Smooth muscle cell (in vitro differentiated cells): ENCODE measurements around the gene CYP26C1. TPM values are rescaled to one million over a fixed set of nuclear protein-coding genes. Genes with fewer than 3 reads are reported as not detected.

ENCODE experiments used
- DNase-seq: peaks from one replicate; lab custom pipeline; 2025; ENCODE audit not compliant: unreplicated experiment; lab: John Stamatoyannopoulos, UW
- H2AFZ ChIP-seq: fragments of 200-600 bp; sonication (generic); 2 replicates; pipeline ENCODE4 v1.6.0; 2016; ENCODE audit warnings: antibody characterized with exemption, low read depth, mild to moderate bottlenecking
- H3F3A ChIP-seq: fragments of 200-600 bp; sonication (generic); 2 replicates; pipeline ENCODE4 v1.6.0; 2017; ENCODE audit warnings: antibody characterized with exemption, low read depth
- H3K27ac ChIP-seq: fragments of 200-600 bp; sonication (generic); 2 replicates; pipeline ENCODE4 v1.5.1; 2016; ENCODE audit warnings: low read depth, mild to moderate bottlenecking
- H3K27me3 ChIP-seq: fragments of 200-600 bp; sonication (generic); 2 replicates; pipeline ENCODE4 v1.6.1; 2016; ENCODE audit warnings: low read depth, mild to moderate bottlenecking
- H3K36me3 ChIP-seq: fragments of 200-600 bp; sonication (generic); 2 replicates; pipeline ENCODE4 v1.5.1; 2016; ENCODE audit warnings: low read depth
- H3K4me1 ChIP-seq: fragments of 200-600 bp; sonication (generic); 2 replicates; pipeline ENCODE4 v1.5.1; 2016; ENCODE audit warnings: low read depth
- H3K4me2 ChIP-seq: fragments of 200-600 bp; sonication (generic); 2 replicates; pipeline ENCODE4 v1.6.0; 2016; ENCODE audit warnings: mild to moderate bottlenecking
- H3K4me3 ChIP-seq: fragments of 200-600 bp; sonication (generic); 2 replicates; pipeline ENCODE4 v1.5.1; 2016; ENCODE audit warnings: mild to moderate bottlenecking
- H3K79me2 ChIP-seq: fragments of 200-600 bp; sonication (generic); 2 replicates; pipeline ENCODE4 v1.6.0; 2016; ENCODE audit warnings: low read depth, mild to moderate bottlenecking
- H3K9ac ChIP-seq: fragments of 200-600 bp; sonication (generic); 2 replicates; pipeline ENCODE4 v1.6.0; 2016; ENCODE audit warnings: low read depth
- H3K9me3 ChIP-seq: fragments of 200-600 bp; sonication (generic); replicated peaks from 2 replicates; pipeline ENCODE4 v1.5.1; 2016; ENCODE audit warnings: low read depth
- H4K20me1 ChIP-seq: fragments of 200-600 bp; sonication (generic); 2 replicates; pipeline ENCODE4 v1.6.0; 2016; ENCODE audit warnings: low read depth
- WGBS: methylation state at CpG from one replicate; pipeline ENCODE4 v1.1.7; 2016; ENCODE audit warnings: low lambda C conversion rate; 5-methylcytosine and 5-hydroxymethylcytosine counted together
- polyA plus RNA-seq: library from polyadenylated mRNA; unstranded; fragments of >200 nt; fragmentation: Nextera tagmentation; extraction: Ambion mirVana; gene quantifications from 2 replicates; pipeline ENCODE4 v1.2.1, GENCODE V29; 2016
- total RNA-seq: library from RNA; depleted of rRNA; stranded (reverse); fragments of >200 nt; gene quantifications from 2 replicates; pipeline ENCODE4 v1.2.3, GENCODE V29; 2014
- TF ChIP-seq, protein P1 (sequence below): fragments of 200-600 bp; sonication (generic); IDR thresholded peaks from 2 replicates; pipeline ENCODE4 v1.5.1; 2017; ENCODE audit warnings: borderline replicate concordance, mild to moderate bottlenecking, antibody characterized with exemption; ENCODE audit not compliant: insufficient read depth, poor library complexity, severe bottlenecking

Gene CYP26C1
- total and polyA plus RNA-seq, 2 experiments from 2014 or later, result 0.13 TPM; not detected in 1

DNA sequence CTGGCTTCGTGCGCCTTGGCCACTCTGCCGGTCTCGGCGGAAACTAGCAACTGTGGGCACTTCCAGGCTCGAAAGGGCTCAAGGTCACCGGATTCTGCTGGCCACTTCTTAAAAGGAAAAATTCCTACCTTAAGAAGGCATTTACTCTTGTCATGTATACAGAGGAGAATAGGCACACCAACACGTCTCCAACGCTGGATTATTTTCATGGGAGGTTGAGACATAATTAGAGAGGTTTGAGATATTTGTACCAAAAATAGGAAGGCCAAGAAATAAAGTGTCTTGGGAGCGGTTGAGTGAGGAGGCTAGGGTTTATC is 8.6 kb downstream of the CYP26C1 start:
- Histone ChIP-seq H3K4me2 (no peak overlapping the region), H3K9ac (no peak overlapping the region), H3K79me2 (no peaks in the 10 kb centered on the region), H3K4me1 (peaks cover 24% of the 10 kb centered on the region), H3K27me3 (peaks cover 100% of the 10 kb centered on the region), H3F3A (no peaks in the 10 kb centered on the region), H3K4me3 (no peak overlapping the region), H4K20me1 (no peaks in the 10 kb centered on the region), H3K9me3 (no peaks in the 10 kb centered on the region), H2AFZ (no peak overlapping the region), H3K36me3 (no peaks in the 10 kb centered on the region), H3K27ac (no peak overlapping the region)
- 43% methylated on average over 10 of the region's 10 CpGs for WGBS
- TF ChIP-seq, protein P1, sequence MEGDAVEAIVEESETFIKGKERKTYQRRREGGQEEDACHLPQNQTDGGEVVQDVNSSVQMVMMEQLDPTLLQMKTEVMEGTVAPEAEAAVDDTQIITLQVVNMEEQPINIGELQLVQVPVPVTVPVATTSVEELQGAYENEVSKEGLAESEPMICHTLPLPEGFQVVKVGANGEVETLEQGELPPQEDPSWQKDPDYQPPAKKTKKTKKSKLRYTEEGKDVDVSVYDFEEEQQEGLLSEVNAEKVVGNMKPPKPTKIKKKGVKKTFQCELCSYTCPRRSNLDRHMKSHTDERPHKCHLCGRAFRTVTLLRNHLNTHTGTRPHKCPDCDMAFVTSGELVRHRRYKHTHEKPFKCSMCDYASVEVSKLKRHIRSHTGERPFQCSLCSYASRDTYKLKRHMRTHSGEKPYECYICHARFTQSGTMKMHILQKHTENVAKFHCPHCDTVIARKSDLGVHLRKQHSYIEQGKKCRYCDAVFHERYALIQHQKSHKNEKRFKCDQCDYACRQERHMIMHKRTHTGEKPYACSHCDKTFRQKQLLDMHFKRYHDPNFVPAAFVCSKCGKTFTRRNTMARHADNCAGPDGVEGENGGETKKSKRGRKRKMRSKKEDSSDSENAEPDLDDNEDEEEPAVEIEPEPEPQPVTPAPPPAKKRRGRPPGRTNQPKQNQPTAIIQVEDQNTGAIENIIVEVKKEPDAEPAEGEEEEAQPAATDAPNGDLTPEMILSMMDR, result no peak
- DNase-seq, result no peak

DNA sequence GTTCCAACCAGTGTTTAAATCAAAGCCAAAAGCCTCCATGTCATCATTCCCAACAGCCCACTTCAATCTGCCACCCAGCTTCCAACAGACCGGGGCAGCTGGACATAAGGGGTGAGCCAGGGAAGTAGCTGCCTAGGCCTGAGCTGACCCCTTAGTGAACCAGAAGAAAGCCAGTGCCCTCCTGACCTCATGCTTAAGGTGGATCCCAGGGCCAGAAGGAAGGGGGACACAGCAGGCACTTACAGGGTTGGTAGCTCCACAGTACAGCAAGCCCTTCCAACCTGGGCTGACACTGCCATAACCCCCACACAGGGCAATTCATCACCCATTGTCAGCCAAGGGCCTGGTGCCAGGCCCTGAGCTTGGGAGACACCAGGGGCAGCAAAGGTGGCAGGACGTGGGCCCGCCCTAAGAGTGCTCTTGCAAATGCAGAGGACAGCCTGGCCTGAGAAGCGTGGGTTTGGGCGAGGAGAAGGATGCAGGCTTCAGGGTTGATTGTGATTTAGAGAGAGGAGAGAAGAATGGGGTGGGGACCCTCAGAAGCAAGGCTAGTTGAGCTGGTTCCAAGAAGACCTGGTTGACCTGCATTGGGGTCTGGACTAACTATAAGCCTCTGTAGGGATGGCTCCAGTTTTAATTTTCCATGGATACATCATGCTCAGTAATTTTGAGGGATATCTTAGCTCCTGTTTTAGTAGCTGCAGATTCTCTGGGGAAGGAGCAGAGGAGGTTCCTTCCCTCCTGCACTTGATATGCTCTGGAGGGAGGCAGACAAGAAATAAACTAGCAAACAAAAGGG is 10.0 kb downstream of the CYP26C1 start:
- TF ChIP-seq, protein P1, result no peak
- WGBS, result 81% methylated on average over 5 of the region's 5 CpGs
- H3K27ac ChIP-seq, result no peak overlapping the region

DNA sequence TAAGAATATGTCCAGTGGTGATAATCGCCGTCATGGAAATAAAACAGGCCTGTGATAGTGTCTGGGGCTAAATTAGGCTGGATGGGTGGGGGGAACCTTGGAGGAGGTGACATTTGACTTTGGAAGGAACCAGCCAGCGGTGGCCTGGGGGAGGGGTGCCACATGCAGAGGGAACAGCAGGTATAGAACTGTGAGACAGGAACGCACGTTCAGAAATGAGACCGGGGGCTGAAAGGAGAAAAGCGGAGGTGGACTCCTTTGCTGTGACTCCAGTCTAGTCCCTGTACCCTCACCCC is 10.5 kb downstream of the CYP26C1 start:
- Histone ChIP-seq H3K79me2 (no peaks in the 10 kb centered on the region), H3K9me3 (no peaks in the 10 kb centered on the region), H3K36me3 (no peaks in the 10 kb centered on the region), H3K4me1 (peaks cover 31% of the 10 kb centered on the region), H3K4me2 (no peak overlapping the region), H3K9ac (no peak overlapping the region), H2AFZ (no peak overlapping the region), H3K27me3 (peaks cover 100% of the 10 kb centered on the region), H3F3A (no peaks in the 10 kb centered on the region), H4K20me1 (no peaks in the 10 kb centered on the region), H3K4me3 (no peak overlapping the region), H3K27ac (no peak overlapping the region)
- 60% methylated on average over 7 of the region's 7 CpGs for WGBS
- TF ChIP-seq, protein P1, result no peak
- no peak for DNase-seq

More for the DNA sequence above, 10.0 kb downstream of the CYP26C1 start:
- no peak overlapping the region for H3K4me3 ChIP-seq
- H3K36me3 ChIP-seq, result no peaks in the 10 kb centered on the region
- no peak for DNase-seq
- no peak overlapping the region for H2AFZ ChIP-seq
- H3K79me2 ChIP-seq, result no peaks in the 10 kb centered on the region
- no peaks in the 10 kb centered on the region for H3F3A ChIP-seq
- no peaks in the 10 kb centered on the region for H4K20me1 ChIP-seq
- peaks cover 100% of the 10 kb centered on the region for H3K27me3 ChIP-seq
- H3K9me3 ChIP-seq, result no peaks in the 10 kb centered on the region
- H3K4me1 ChIP-seq, result peaks cover 31% of the 10 kb centered on the region
- no peak overlapping the region for H3K9ac ChIP-seq
- H3K4me2 ChIP-seq, result no peak overlapping the region

DNA sequence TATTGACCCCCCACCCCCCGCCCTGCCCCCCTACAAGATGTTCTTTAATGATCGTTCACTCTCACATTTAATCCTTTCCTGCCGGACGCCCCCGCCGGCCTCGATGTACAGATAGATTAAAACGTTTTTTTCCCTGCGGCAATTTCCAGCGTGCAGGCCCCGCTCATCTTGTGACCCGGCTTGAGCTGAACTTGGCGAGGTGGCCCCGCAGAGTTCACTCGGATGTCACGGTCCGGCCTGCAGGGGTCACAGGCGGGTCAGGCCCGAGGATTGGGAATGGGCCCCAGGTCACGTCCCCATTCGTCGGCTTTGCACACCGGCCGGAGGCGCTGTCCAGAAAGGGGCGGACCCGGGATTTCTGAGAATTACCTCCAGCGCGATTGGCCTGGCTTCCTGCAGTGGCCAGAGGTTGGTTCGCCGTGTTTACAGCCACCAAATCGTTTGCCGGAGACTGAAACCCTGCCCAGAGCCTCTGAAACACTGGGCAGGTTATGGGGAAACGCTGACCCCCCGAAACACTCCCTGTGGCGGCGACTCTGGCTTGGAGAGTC is 11.2 kb downstream of the CYP26C1 start:
- TF ChIP-seq, protein P1, result no peak
- H3K4me3 ChIP-seq, result peak overlapping the region; percentile 40
- 4% methylated on average over 36 of the region's 37 CpGs for WGBS
- no peak overlapping the region for H3K27ac ChIP-seq
- H3K36me3 ChIP-seq, result no peaks in the 10 kb centered on the region
- no peak overlapping the region for H3K9ac ChIP-seq
- no peaks in the 10 kb centered on the region for H3K9me3 ChIP-seq
- no peaks in the 10 kb centered on the region for H3K79me2 ChIP-seq
- DNase-seq, result no peak
- peaks cover 100% of the 10 kb centered on the region for H3K27me3 ChIP-seq
- peaks cover 31% of the 10 kb centered on the region for H3K4me1 ChIP-seq
- no peaks in the 10 kb centered on the region for H4K20me1 ChIP-seq
- H3K4me2 ChIP-seq, result peak overlapping the region; percentile 75
- no peaks in the 10 kb centered on the region for H3F3A ChIP-seq
- H2AFZ ChIP-seq, result no peak overlapping the region
